ENCODE results near the gene ITGB4. TPM values are rescaled to one million over a fixed set of nuclear protein-coding genes. Genes with fewer than 3 reads are reported as not detected.

The ITGB4 gene
- total and polyA plus RNA-seq, 9 of the 15 experiments (the other 6 are each of a cell fraction or from before 2014, with no cell fraction given): 0.05 to 2.8 (median 0.76) TPM; not detected in 3

- no peak for TF ChIP-seq ZNF407 (IDR thresholded peaks at IDR 0.05; ENCODE audit: low read depth)
- TF ChIP-seq ETS2 (tag; IDR thresholded peaks at IDR 0.05; ENCODE audit: borderline replicate concordance, poor library complexity, severe bottlenecking): no peak
- no peak for TF ChIP-seq ZNF143 (CRISPR knock-in tag; IDR thresholded peaks at IDR 0.05)
- TF ChIP-seq HMBOX1 (IDR thresholded peaks at IDR 0.05): peak; percentile 84
- TF ChIP-seq KLF10 (CRISPR knock-in tag; IDR thresholded peaks at IDR 0.05): peak; percentile 18; the same call in 1 of the 2 replicates
- TF ChIP-seq ETV6 (IDR thresholded peaks at IDR 0.05; ENCODE audit: borderline replicate concordance in 1 of 2, low read depth in 2 of 2, low read length in 1 of 2): peak in 1 of 2 experiments; percentile 40; a peak in 1 of 4 replicates
- no peak for TF ChIP-seq ETV6 (CRISPR knock-in tag; IDR thresholded peaks at IDR 0.05; ENCODE audit: borderline replicate concordance)
- TF ChIP-seq ZNF408 (CRISPR knock-in tag; IDR thresholded peaks at IDR 0.05; ENCODE audit: low read depth): no peak
- TF ChIP-seq PRPF4 (IDR thresholded peaks at IDR 0.05; ENCODE audit: insufficient read depth, low read depth, low read length, poor library complexity, severe bottlenecking): no peak
- TF ChIP-seq FOXK1 (CRISPR knock-in tag; IDR thresholded peaks at IDR 0.05; ENCODE audit: borderline replicate concordance): no peak
- peak; percentile 41; the same call in 1 of the 2 replicates for TF ChIP-seq DLX4 (CRISPR knock-in tag; IDR thresholded peaks at IDR 0.05)
- TF ChIP-seq SIRT6 (IDR thresholded peaks at IDR 0.05; ENCODE audit: low read depth, low read length): no peak
- peak; percentile 13; the same call in 1 of the 2 replicates for TF ChIP-seq LEF1 (IDR thresholded peaks at IDR 0.05)
- no peak for TF ChIP-seq MBD1 (CRISPR knock-in tag; IDR thresholded peaks at IDR 0.05)
- no peak; the same call in 1 of the 2 replicates for TF ChIP-seq ZNF24 (IDR thresholded peaks at IDR 0.05)
Observed at GRCh38 chr17:75776386-75777295, 55.4 kb downstream of the ITGB4 start (continued).

All from K562 (cell line).